NCI-H526 treated with DMSO at 0.1 percent for 48 hours (cell line): Measurements from ENCODE around the gene NT5M.
A peak's percentile ranks its signal among the peaks of the same experiment; 100 is the strongest.

ENCODE experiments used
- DNase-seq: peaks from one replicate; lab custom pipeline; 2025; lab: John Stamatoyannopoulos, UW

The NT5M gene

GRCh38 chr17:17303847-17304490, 796 bp downstream of the NT5M start:
- no peak for DNase-seq

GRCh38 chr17:17304521-17304985, 1.4 kb downstream of the NT5M start:
- DNase-seq: no peak

GRCh38 chr17:17305281-17305801, 2.2 kb downstream of the NT5M start:
- peak; percentile 23 for DNase-seq

- no peak for DNase-seq
Observed at GRCh38 chr17:17309356-17309755, 6.2 kb downstream of the NT5M start.

GRCh38 chr17:17313350-17313991, 10.3 kb downstream of the NT5M start:
- DNase-seq: peak; percentile 3

GRCh38 chr17:17314501-17315071, 11.4 kb downstream of the NT5M start:
- no peak for DNase-seq

- peak; percentile 50 for DNase-seq
Observed at GRCh38 chr17:17315142-17315821, 12.1 kb downstream of the NT5M start.

- DNase-seq: no peak
Observed at GRCh38 chr17:17320188-17320910, 17.2 kb downstream of the NT5M start.

- no peak for DNase-seq
Observed at GRCh38 chr17:17320911-17321220, 17.7 kb downstream of the NT5M start.

GRCh38 chr17:17321356-17322025, 18.3 kb downstream of the NT5M start:
- no peak for DNase-seq

- DNase-seq: no peak
Observed at GRCh38 chr17:17322516-17323510, 19.6 kb downstream of the NT5M start.

GRCh38 chr17:17324616-17325015, 21.4 kb downstream of the NT5M start:
- DNase-seq: no peak

- DNase-seq: no peak
Observed at GRCh38 chr17:17325228-17325627, 22.1 kb downstream of the NT5M start.

- DNase-seq: no peak
Observed at GRCh38 chr17:17325816-17326215, 22.6 kb downstream of the NT5M start.

GRCh38 chr17:17326275-17326875, 23.2 kb downstream of the NT5M start:
- DNase-seq: no peak

- no peak for DNase-seq
Observed at GRCh38 chr17:17328251-17328650, 25.1 kb downstream of the NT5M start.

GRCh38 chr17:17341452-17341851, 38.3 kb downstream of the NT5M start:
- no peak for DNase-seq

GRCh38 chr17:17342242-17342945, 39.2 kb downstream of the NT5M start:
- no peak for DNase-seq

- DNase-seq: no peak
Observed at GRCh38 chr17:17343160-17343735, 40.1 kb downstream of the NT5M start.
